ENCODE measurements around the gene ZYX.
"Not testable (repeated sequence)": the region's sequence is repeated elsewhere in the genome, so short reads cannot be mapped to it uniquely, and the experiment has no call there.

Gene ZYX

DNA sequence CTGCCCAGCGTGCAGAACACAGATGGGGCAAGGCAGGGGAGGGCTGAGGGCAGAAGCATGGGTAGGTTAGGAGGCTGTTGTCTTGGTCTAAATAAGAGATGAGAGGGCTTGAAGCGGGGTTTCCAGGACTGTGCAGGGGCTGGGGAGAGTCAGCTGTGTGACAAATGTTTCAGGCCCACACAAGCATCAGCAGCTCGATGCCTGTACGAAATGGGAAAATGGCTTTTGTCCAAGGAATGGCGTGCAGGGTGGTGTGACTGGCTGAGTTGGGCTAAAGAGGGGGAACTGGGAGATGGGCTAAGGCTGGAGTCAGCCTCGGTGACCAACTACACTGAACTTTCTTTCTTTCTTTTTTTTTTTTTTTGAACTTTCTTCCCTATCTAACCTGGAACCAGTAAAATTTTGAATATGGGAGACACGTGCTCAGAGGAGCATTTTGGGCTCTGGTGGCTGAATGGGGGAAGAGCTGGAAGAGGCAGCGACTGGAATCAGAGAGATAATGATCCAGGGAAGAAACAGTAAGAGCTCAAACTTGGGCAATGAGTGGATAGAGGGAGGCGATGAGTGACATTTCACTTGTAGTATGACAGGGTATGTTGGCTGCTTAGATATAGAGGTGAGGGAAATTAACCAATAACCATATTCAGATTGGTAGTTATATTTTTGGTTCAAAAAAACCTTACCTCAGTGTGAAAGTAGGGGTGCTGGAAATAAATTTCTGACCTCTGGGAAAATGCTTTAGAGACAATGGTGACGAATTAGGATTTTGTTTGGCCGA is 37.7 kb downstream of the ZYX start:
- DNase-seq = no peak

DNA sequence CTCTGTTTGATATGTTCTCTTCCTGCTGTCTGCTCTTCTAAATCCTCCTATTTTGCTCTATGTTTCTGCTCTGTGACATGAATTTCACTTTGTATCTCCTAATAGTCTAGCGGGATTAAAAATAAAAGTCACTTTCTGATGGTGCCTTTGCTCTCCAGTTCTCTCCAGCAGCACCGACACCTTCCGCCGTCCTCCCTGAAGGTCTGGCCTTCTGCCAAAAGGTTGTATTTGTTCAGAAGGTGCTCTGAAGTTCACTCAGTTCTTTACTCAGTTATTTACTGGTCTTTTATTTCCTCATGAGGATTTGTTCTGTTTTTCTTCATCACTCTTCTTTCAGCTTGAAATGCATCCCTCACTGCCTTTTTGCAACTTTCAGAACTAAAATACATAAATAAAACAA is 38.7 kb downstream of the ZYX start:
- DNase-seq = no peak

DNA sequence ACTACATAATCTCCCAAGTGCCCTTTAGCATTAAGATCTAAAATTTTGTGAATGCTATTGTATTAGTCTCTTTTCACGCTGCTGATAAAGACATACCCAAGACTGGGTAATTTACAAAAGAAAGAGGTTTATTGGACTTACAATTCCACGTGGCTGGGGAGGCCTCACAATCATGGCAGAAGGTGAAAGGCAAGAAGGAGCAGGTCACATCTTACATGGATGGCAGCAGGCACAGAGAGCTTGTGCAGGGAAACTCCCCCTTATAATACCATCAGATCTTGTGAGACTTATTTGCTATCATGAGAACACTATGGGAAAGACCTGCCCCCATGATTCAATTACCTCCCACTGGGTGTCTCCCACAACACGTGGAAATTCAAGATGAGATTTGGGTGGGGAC is 39.5 kb downstream of the ZYX start:
- DNase-seq = not testable (repeated sequence)

DNA sequence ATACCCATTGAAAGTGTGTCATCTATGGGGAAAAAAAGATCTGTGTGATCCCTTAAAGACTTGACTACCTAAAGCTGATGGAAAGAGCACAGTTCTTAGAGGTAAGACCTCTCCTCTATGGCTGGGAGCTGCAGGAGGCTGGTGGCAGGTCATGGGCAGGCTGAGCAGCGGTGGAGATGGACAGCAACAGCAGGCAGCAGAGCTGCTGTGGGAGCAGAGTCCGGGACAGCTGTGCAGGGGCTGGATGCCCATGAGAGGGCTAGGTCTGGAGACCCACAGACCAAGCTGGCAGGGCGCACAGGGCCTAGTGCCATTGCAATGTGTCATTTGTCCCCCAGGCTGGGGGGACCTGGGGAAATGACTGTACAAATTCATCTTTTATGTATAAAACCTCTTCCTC is 40.9 kb downstream of the ZYX start:
- DNase-seq = no peak

DNA sequence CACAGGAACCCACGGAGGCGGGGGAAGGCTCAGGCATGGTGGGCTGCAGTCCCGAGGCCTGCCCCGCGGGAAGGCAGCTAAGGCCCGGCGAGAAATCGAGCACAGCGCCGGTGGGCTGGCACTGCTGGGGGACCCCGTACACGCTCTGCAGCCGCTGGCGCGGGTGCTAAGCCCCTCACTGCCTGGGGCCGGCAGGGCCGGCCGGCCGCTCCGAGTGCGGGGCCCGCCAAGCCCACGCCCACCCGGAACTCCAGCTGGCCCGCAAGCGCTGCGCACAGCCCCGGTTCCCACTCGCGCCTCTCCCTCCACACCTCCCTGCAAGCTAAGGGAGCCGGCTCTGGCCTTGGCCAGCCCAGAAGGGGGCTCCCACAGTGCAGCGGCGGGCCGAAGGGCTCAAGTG is 43.3 kb downstream of the ZYX start:
- DNase-seq = not testable (repeated sequence)

DNA sequence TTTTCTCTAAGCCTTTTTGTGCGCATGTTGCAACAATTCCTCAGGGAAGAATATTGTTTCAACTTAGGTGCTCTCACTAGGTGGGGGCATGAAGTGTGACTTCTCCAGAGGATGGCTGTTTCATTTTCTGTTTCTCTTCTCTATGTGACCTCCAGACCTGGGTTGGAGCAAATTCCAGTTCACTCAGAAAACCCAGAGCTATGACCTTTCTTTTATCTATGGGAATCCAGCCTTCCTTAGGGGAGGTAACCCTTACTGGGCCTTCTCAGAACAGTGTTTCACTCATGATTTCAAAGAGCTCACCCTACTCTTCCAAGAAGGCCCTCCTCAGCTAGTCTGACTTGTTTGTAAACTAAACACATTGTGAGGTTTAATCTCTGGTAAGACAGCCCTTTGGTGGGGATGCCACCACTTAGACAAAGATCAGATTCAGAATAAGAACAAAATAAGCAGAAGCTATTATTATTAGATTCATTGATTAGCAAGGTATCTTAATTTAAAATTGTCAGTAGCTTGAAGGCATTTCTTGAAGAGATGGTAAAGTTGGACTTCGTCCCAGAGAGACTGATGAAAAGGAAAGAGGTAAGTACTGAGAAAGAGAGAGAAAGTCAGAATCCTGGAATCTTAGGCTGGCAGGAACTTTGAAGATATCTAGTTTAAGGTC is 45.5 kb downstream of the ZYX start:
- DNase-seq = no peak

DNA sequence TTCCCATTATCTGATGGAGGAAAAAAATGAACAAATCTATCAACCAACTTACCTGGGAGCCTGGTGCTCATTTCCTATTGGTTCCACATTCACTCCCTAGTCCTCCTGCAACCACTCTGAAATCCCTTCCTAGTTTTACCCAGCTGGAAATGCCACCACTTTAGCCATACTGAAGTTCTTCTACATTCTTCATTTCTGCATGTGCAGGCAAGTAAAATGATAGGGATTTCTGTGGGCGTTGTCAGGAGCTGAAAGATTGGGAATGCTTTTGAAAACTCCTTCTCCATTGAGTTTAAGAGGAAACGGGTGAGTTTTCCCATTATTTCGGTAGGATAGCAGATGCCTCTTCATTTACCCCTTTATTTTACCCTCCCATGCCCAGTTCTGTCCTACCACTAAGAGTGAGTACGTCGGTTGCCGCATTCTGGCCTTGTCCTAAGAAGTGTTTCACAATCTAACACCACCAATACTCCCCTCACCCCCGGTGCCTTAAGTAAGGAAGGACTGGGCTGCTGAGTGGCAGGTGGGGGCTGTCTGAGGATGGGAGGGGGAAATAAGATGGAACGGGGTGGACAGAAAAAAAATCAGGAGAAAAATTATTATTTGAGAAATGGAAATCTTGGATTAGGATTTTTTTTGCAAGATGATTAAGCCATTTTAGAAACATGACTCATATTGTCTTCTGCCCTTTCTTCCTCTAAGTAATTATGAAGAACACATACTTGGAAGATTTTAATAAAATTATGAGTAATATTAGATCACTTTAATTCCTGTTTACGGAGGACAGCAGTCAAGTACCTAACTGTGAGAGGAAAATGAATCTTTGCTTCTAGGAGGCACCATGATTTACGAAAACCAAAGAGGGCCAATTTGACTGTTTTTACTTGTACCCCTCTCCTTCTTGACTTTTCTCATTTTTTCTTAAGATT is 48.9 kb downstream of the ZYX start:
- DNase-seq = no peak

DNA sequence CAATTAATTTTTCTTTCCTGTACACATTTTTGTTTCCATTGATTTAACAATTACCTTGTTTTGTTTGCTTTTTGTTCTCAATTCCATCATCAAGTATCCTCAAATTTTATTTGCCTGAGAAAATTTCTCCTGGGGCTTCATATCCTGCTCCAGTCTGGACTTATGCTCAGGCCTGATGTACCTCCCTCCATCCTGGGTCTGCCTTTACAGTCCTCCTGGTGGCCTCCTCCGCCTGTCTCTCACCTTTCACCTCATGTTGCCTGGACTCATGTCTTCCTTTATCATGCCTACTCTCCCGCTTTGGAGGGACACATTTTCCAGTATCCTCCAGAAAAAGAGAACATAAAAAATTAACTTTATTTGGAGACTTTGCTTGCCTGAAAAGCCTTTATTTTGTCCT is 50.0 kb downstream of the ZYX start:
- DNase-seq = no peak

DNA sequence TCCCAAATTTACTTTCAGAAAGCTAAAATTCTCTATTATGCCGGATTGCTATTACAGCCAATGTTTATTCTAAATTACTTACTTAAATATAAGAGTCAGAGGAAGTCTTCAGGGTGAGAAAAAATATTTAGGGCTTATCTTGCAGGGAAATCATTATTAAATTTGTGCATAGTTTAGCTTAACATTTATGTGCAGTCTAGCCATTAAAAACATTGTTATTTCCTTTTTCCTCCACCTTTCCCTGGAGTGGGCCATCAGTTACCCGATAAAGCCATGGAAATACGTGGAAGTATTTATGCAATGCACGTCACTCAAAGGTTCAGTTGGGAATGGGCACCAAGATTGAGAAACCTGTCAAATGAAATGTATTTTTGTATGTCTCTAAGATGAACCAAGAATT is 52.6 kb downstream of the ZYX start:
- DNase-seq = no peak

DNA sequence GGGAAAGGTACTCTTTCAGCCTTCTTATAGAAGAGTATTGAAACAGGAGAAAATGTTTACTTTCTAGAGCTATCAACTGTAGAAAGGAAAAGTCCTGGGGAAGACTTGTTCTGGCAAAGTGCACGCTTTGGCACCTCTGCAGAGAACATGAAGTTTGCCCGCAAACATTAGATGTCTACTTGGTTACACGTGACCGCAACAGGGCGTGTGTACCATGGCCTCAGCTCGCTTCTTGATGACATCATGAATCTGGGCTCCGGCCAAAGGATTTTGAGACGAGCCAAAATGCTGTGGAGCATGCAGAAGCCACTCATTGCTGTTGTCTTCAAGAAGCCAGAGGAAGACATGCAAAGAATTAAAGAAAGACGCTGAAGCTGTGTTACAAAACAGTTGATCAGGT is 53.5 kb downstream of the ZYX start:
- peak; percentile 21 for DNase-seq

DNA sequence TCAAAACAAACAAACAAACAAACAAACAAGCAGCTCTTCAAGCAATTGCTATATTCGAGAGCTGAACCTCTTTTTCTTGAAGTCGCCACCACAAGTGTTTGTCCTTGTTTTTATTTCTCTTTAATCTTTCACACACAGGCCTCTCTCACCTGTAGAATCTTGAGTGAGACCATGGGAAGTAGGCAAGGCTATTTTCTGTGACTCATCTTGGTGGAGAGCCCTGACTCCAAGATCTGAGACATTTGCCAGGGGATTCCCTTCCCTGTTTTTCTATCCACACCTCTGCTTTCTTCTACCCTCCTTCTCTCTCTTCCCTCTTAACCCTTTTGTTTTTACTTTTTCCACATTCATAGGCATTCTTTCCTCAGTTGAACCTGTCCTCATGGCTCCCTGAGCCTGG is 54.1 kb downstream of the ZYX start:
- DNase-seq = no peak

DNA sequence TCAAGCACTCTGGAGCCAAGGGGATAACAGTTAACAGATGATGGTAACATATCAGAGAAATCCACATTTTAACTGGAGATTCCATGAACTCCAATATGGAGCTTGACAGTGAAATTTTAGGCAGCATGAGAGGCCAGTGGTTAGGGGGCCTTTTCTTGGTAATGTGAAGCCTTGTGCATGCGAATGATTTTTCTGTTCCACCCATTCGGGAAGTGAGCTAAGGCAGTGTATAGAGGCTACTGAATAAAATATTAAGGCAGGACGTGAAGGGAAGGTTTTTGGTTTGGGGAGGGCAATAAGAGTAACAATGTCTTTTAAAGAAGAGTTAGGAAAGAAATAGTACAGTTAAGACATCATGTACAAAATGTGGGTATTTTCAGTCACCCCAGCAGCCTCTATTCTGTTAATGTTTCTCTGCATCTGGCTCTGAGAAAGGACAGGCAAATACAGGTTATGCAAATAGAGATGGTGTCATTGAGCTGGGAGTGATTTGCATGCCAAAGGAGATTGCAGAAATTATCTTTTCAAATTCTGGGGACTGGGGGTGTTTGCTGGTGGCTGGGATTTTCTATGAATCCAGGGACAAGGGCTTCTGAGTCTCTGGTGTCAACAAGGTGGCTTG is 55.3 kb downstream of the ZYX start:
- no peak for DNase-seq

DNA sequence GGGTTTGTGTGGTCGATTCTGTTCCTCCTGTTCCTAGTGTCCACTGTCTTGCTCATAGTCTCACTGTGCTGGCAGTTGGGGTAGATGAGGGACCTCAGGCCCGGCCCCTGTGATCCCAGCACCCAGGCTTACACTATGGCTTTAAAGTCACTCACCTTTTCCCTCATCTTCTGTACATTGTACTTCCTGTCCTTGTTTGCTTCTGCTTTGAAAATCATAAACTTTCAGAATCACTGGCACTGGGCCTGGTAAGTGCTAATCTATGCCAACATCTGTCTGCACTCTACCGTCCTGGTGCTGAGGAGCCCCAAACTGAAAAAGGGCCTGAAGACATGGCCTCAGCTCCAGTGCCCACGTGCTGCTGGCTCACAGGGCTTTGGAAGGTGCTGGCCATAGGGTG is 56.4 kb downstream of the ZYX start:
- DNase-seq = no peak

DNA sequence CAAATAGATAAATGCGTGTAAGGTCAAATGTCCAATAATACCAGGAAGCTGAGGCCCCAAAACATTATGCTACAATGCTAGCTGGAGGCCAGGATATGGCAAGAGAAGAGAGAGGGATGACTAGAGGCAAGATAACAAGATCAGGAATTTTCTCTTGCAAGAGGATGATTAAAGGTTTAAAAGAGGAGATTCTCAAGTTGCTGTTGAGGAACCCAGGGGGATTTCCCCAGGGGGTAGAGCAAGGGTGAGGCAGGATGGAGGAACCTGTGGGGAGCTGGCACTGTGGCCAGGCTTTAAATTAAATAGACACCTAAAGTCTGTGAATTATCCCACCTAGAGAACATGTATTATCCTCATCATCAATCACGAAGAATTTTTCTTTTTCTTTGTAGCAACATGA is 58.7 kb downstream of the ZYX start:
- no peak for DNase-seq
